K562 (cell line): ENCODE data around the gene SLC5A2. TPM values are rescaled to one million over a fixed set of nuclear protein-coding genes. Genes with fewer than 3 reads are reported as not detected.

Source experiments
- CXXC5 ChIP-seq: fragments of 250-450 bp; sonication (Bioruptor Pico); IDR thresholded peaks from 2 replicates; pipeline ENCODE4 v1.8.0; 2022; ENCODE audit warnings: inconsistent platforms, mild to moderate bottlenecking, moderate library complexity
- DACH1 ChIP-seq: fragments of 450-650 bp; IDR thresholded peaks from 2 replicates; pipeline ENCODE4 v1.6.1; 2018; ENCODE audit not compliant: partially characterized antibody
- ETV6 ChIP-seq, 3 experiments: fragments of 150-350 bp in 1 of 3; sonication (generic) in 1 of 3; formaldehyde crosslinking in 1 of 3; IDR thresholded peaks; 2 replicates each; pipeline versions ENCODE4 v1.6.1 to v1.8.0; 2014 to 2022; ENCODE audit warnings: borderline replicate concordance in 2 of 3, low read depth in 2 of 3, antibody characterized with exemption in 1 of 3, low read length in 1 of 3, mild to moderate bottlenecking in 1 of 3, missing genetic modification reagents in 1 of 3
- FOXK1 ChIP-seq: sonication (generic); formaldehyde crosslinking; IDR thresholded peaks from 2 replicates; pipeline ENCODE4 v1.8.0; 2022; ENCODE audit warnings: missing genetic modification reagents, mild to moderate bottlenecking, borderline replicate concordance
- FOXK2 ChIP-seq, 2 experiments: fragments of 450-650 bp; IDR thresholded peaks in 1 of 2; conservative IDR thresholded peaks in 1 of 2; 2 replicates each; pipeline ENCODE4 v1.6.1; 2016; ENCODE audit warnings: low read depth in 2 of 2, mild to moderate bottlenecking in 1 of 2
- HCFC1 ChIP-seq: IDR thresholded peaks from 2 replicates; pipeline ENCODE4 v1.6.1; 2012; ENCODE audit warnings: low read depth, low read length, improper control_type of control experiment
- HOXB6 ChIP-seq: fragments of 250-450 bp; sonication (Bioruptor Pico); IDR thresholded peaks from 2 replicates; pipeline ENCODE4 v1.5.1; 2022; ENCODE audit warnings: mild to moderate bottlenecking, borderline replicate concordance
- ILK ChIP-seq: fragments of 450-650 bp; IDR thresholded peaks from 2 replicates; pipeline ENCODE4 v1.6.1; 2016; ENCODE audit warnings: missing genetic modification characterization, low read depth, mild to moderate bottlenecking, missing compliant biosample characterization, moderate library complexity, borderline replicate concordance
- JUNB ChIP-seq: fragments of 450-650 bp; formaldehyde crosslinking; conservative IDR thresholded peaks from 2 replicates; pipeline ENCODE4 v1.4.0; 2020; ENCODE audit warnings: mild to moderate bottlenecking
- NFRKB ChIP-seq: fragments of 450-650 bp; IDR thresholded peaks from 2 replicates; pipeline ENCODE4 v1.6.1; 2016; ENCODE audit warnings: low read depth
- NR2F6 ChIP-seq: fragments of 450-650 bp; formaldehyde crosslinking; IDR thresholded peaks from 2 replicates; pipeline ENCODE4 v1.4.0; 2020; ENCODE audit warnings: mild to moderate bottlenecking
- PHB ChIP-seq: fragments of 250-450 bp; sonication (Bioruptor Pico); IDR thresholded peaks from 2 replicates; pipeline ENCODE4 v1.5.0; 2021
- RCOR1 ChIP-seq, 2 experiments: IDR thresholded peaks; 2 replicates each; pipeline ENCODE4 v1.6.1; 2012; ENCODE audit warnings: low read depth in 2 of 2, low read length in 2 of 2, borderline replicate concordance in 1 of 2, improper control_type of control experiment in 1 of 2
- SREBF1 ChIP-seq: fragments of 150-350 bp; IDR thresholded peaks from 2 replicates; pipeline ENCODE4 v1.6.1; 2014; ENCODE audit warnings: antibody characterized with exemption, low read depth, low read length, borderline replicate concordance
- TARDBP ChIP-seq: fragments of 450-650 bp; IDR thresholded peaks from 2 replicates; pipeline ENCODE4 v1.6.1; 2016
- TBL1XR1 ChIP-seq, 2 experiments: IDR thresholded peaks; 2 replicates each; pipeline ENCODE4 v1.6.1; 2012; ENCODE audit warnings: improper control_type of control experiment in 2 of 2, low read length in 2 of 2, mild to moderate bottlenecking in 1 of 2
- ZNF197 ChIP-seq: fragments of 200-800 bp; sonication (Bioruptor generic); IDR thresholded peaks from 2 replicates; pipeline ENCODE4 v1.6.1; 2016; ENCODE audit warnings: low read depth, missing genetic modification characterization, missing compliant biosample characterization
- ZNF431 ChIP-seq: sonication (generic); formaldehyde crosslinking; IDR thresholded peaks from 2 replicates; pipeline ENCODE4 v1.8.0; 2022; ENCODE audit warnings: mild to moderate bottlenecking, missing genetic modification reagents
- polyA plus RNA-seq, 8 experiments: library from polyadenylated mRNA; depleted of rRNA in 4 of 8; stranded (reverse) in 5 of 8; unstranded in 3 of 8; fragments of >200 nt; fragmentation: Nextera tagmentation in 2 of 8; fragmentation: Illumina TruSeq in 1 of 8; extraction: Ambion mirVana in 2 of 8; extraction: Trizol in 1 of 8; gene quantifications; 2 replicates each; pipeline versions ENCODE4 v1.2.1 to v1.2.3, GENCODE V29; 2011 to 2014; ENCODE audit warnings: inconsistent platforms in 1 of 8, missing spikeins in 1 of 8
- total RNA-seq, 7 experiments: library from RNA; depleted of rRNA in 6 of 7; stranded (reverse); fragments of >200 nt in 6 of 7; fragmentation: Illumina TruSeq in 2 of 7; extraction: Trizol in 2 of 7; gene quantifications; 2 replicates each; pipeline versions ENCODE4 v1.2.1 to v1.2.3, GENCODE V29; 2011 to 2021; ENCODE audit warnings: low replicate concordance in 1 of 7
- TF ChIP-seq, protein P1 (sequence below): IDR thresholded peaks from 2 replicates; pipeline ENCODE4 v1.6.1; 2014; ENCODE audit warnings: antibody characterized with exemption
- TF ChIP-seq, protein P2 (sequence below): IDR thresholded peaks from 2 replicates; pipeline ENCODE4 v1.6.1; 2011; ENCODE audit not compliant: insufficient read length; ENCODE audit errors: extremely low read depth
- TF ChIP-seq, protein P3 (sequence below): IDR thresholded peaks from 2 replicates; pipeline ENCODE4 v1.6.1; 2011; ENCODE audit warnings: borderline replicate concordance, low read depth, mild to moderate bottlenecking, moderate library complexity, low read length; ENCODE audit not compliant: insufficient read depth, poor library complexity, severe bottlenecking
- TF ChIP-seq, protein P4 (sequence below): fragments of 250-450 bp; sonication (Bioruptor Pico); IDR thresholded peaks from 2 replicates; pipeline ENCODE4 v1.5.0; 2021

The SLC5A2 gene
- total and polyA plus RNA-seq, 9 of the 15 experiments (the other 6 are each of a cell fraction or from before 2014, with no cell fraction given), result 0.07 to 2.7 (median 2.2) TPM; not detected in 6

DNA sequence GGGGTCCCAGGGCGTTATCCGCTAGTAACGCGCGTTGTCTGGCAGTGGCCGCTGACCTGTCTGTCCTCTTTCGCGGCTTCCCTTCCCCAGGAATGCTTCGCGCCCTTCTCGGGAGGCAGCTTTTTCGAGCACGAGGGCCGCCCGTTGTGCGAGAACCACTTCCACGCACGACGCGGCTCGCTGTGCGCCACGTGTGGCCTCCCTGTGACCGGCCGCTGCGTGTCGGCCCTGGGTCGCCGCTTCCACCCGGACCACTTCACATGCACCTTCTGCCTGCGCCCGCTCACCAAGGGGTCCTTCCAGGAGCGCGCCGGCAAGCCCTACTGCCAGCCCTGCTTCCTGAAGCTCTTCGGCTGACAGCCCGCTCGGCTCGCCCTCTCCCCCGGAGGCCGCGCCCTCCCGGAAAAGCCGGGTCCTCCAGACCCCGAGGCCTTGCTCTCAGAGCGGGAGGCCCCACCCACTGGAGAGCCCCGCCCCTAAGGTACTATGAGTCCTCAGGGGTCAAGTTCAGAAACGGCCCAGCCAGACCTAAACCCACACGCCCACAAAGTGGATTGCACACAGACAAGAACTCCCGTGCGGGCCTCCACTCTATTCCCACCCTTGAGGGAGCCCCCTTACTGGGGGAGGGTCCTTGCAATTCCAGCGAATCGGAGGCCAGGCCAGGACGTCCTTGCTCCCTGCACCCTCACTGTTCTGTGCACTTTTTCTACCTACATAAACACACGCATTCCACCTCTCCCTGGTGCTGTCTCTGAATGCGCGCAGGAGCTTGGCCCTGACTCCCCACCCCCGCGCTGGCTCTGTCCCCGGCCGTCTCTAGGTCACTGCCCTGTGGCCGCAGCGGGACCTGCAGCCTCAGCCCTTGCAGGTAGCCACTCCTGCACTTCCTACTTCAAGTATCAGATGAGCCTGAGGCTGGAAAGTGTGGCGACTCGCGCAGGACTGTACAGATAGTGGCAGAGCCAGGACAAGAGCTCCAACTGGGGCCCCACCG is 5.4 kb upstream of the SLC5A2 start (continued):
- TF ChIP-seq, protein P1, sequence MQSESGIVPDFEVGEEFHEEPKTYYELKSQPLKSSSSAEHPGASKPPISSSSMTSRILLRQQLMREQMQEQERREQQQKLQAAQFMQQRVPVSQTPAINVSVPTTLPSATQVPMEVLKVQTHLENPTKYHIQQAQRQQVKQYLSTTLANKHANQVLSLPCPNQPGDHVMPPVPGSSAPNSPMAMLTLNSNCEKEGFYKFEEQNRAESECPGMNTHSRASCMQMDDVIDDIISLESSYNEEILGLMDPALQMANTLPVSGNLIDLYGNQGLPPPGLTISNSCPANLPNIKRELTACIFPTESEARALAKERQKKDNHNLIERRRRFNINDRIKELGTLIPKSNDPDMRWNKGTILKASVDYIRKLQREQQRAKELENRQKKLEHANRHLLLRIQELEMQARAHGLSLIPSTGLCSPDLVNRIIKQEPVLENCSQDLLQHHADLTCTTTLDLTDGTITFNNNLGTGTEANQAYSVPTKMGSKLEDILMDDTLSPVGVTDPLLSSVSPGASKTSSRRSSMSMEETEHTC, result no peak
- TF ChIP-seq ILK (tag), result no peak
- TF ChIP-seq, protein P2, sequence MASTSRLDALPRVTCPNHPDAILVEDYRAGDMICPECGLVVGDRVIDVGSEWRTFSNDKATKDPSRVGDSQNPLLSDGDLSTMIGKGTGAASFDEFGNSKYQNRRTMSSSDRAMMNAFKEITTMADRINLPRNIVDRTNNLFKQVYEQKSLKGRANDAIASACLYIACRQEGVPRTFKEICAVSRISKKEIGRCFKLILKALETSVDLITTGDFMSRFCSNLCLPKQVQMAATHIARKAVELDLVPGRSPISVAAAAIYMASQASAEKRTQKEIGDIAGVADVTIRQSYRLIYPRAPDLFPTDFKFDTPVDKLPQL, result no peak
- no peak for TF ChIP-seq HOXB6 (CRISPR knock-in tag)
- no peak for TF ChIP-seq NR2F6 (CRISPR knock-in tag)
- peak; percentile 35 for TF ChIP-seq CXXC5 (CRISPR knock-in tag)
- no peak for TF ChIP-seq JUNB (CRISPR knock-in tag)
- TF ChIP-seq TBL1XR1 (IDR thresholded peaks at IDR 0.05; ENCODE audit: low read length in 2 of 2), result peak in 1 of 2 experiments; percentile 35; a peak in 1 of 4 replicates
- no peak for TF ChIP-seq SREBF1
- no peak for TF ChIP-seq HCFC1
- TF ChIP-seq, protein P3, sequence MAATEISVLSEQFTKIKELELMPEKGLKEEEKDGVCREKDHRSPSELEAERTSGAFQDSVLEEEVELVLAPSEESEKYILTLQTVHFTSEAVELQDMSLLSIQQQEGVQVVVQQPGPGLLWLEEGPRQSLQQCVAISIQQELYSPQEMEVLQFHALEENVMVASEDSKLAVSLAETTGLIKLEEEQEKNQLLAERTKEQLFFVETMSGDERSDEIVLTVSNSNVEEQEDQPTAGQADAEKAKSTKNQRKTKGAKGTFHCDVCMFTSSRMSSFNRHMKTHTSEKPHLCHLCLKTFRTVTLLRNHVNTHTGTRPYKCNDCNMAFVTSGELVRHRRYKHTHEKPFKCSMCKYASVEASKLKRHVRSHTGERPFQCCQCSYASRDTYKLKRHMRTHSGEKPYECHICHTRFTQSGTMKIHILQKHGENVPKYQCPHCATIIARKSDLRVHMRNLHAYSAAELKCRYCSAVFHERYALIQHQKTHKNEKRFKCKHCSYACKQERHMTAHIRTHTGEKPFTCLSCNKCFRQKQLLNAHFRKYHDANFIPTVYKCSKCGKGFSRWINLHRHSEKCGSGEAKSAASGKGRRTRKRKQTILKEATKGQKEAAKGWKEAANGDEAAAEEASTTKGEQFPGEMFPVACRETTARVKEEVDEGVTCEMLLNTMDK, result no peak
- TF ChIP-seq ZNF431 (CRISPR knock-in tag), result no peak
- peak in 1 of 2 experiments; percentile 46; a peak in 1 of 4 replicates for TF ChIP-seq RCOR1 (IDR thresholded peaks at IDR 0.05; ENCODE audit: borderline replicate concordance in 1 of 2, low read depth in 2 of 2, low read length in 2 of 2)
- no peak for TF ChIP-seq PHB
- no peak for TF ChIP-seq ZNF197 (CRISPR knock-in tag)
- no peak for TF ChIP-seq TARDBP
- TF ChIP-seq NFRKB, result no peak
- no peak for TF ChIP-seq FOXK2 (conservative IDR thresholded peaks at IDR 0.05 in 1 of 2, IDR thresholded peaks at IDR 0.05 in 1 of 2; ENCODE audit: low read depth in 2 of 2)
- TF ChIP-seq, protein P4, sequence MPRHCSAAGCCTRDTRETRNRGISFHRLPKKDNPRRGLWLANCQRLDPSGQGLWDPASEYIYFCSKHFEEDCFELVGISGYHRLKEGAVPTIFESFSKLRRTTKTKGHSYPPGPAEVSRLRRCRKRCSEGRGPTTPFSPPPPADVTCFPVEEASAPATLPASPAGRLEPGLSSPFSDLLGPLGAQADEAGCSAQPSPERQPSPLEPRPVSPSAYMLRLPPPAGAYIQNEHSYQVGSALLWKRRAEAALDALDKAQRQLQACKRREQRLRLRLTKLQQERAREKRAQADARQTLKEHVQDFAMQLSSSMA (CRISPR knock-in tag), result 0 out of 2 replicates have a peak, but pooled peaks have one; percentile 44
- no peak for TF ChIP-seq DACH1
- TF ChIP-seq ETV6 (IDR thresholded peaks at IDR 0.05; ENCODE audit: borderline replicate concordance in 1 of 2, low read depth in 2 of 2, low read length in 1 of 2), result no peak
- no peak for TF ChIP-seq ETV6 (CRISPR knock-in tag; IDR thresholded peaks at IDR 0.05; ENCODE audit: borderline replicate concordance)
- no peak for TF ChIP-seq FOXK1
